Uterus (tissue), 4 donors: ENCODE results near the gene SECISBP2L. TPM values are rescaled to one million over a fixed set of nuclear protein-coding genes. Genes with fewer than 3 reads are reported as not detected.

Experiments used
- DNase-seq, 2 donors: peaks; one replicate each; pipeline ENCODE4 v3.0.0-alpha.2; 2019 to 2020
- H3K27ac ChIP-seq, 2 donors: fragments of 200-600 bp; sonication (generic); 1 replicate in 1 of 2; 2 replicates in 1 of 2; pipeline ENCODE4 v1.5.1; 2016 to 2018
- H3K27me3 ChIP-seq, 2 donors: fragments of 200-600 bp; sonication (generic); one replicate each; pipeline ENCODE4 v1.5.1; 2018 to 2019; ENCODE audit warnings: control low read depth in 1 of 2
- H3K36me3 ChIP-seq, 2 donors: fragments of 200-600 bp; sonication (generic); one replicate each; pipeline ENCODE4 v1.5.1; 2019; ENCODE audit warnings: control low read depth in 1 of 2
- H3K4me1 ChIP-seq, 2 donors: fragments of 200-600 bp; sonication (generic); one replicate each; pipeline ENCODE4 v1.5.1; 2018 to 2019; ENCODE audit warnings: control low read depth in 1 of 2
- H3K4me3 ChIP-seq, 2 donors: fragments of 200-600 bp; sonication (generic); 1 replicate in 1 of 2; 2 replicates in 1 of 2; pipeline ENCODE4 v1.5.1; 2018 to 2019; ENCODE audit warnings: mild to moderate bottlenecking in 1 of 2
- H3K9me3 ChIP-seq, 2 donors: fragments of 200-600 bp; sonication (generic); one replicate each; pipeline ENCODE4 v1.5.1; 2019; ENCODE audit warnings: control low read depth in 1 of 2
- POLR2A ChIP-seq, 2 donors: fragments of 450-650 bp; IDR thresholded peaks; one replicate each; pipeline ENCODE4 v1.6.1; 2016; ENCODE audit warnings: antibody characterized with exemption in 2 of 2, mild to moderate bottlenecking in 1 of 2, moderate library complexity in 1 of 2
- intact Hi-C: fragments of 100-400 bp; cut with DNase I; formaldehyde crosslinking; loops from one replicate; pipeline ENCODE4 v1.15.1; 2023; ENCODE audit warnings: low total_unique reads
- total RNA-seq, 4 donors: library from RNA; depleted of rRNA in 3 of 4; stranded (reverse); fragments of >200 nt in 3 of 4; gene quantifications; one replicate each; pipeline versions ENCODE4 v1.1.0 to v1.2.4, GENCODE V29; 2014 to 2023
- TF ChIP-seq, protein P1 (sequence below), 4 experiments: fragments of 200-600 bp in 2 of 4; fragments of 450-650 bp in 2 of 4; sonication (generic) in 2 of 4; IDR thresholded peaks; one replicate each; pipeline ENCODE4 v1.5.1; 2016 to 2019; ENCODE audit warnings: antibody characterized with exemption in 4 of 4, mild to moderate bottlenecking in 2 of 4, moderate library complexity in 1 of 4
- donor health status: DM: yes; HTN: yes; CAD: no.

Gene SECISBP2L
- total RNA-seq, 4 donors from 2014 or later = 24.8 to 73.9 (median 47.6) TPM

- intact Hi-C loops = no loop called here
- no peaks in the 10 kb centered on the region for H3K27me3 ChIP-seq
- H3K4me3 ChIP-seq = no peak overlapping the region
- no peak overlapping the region for H3K27ac ChIP-seq
- H3K4me1 ChIP-seq = peaks cover 0 to 31% of the 10 kb centered on the region in 2 donors
- TF ChIP-seq, protein P1, sequence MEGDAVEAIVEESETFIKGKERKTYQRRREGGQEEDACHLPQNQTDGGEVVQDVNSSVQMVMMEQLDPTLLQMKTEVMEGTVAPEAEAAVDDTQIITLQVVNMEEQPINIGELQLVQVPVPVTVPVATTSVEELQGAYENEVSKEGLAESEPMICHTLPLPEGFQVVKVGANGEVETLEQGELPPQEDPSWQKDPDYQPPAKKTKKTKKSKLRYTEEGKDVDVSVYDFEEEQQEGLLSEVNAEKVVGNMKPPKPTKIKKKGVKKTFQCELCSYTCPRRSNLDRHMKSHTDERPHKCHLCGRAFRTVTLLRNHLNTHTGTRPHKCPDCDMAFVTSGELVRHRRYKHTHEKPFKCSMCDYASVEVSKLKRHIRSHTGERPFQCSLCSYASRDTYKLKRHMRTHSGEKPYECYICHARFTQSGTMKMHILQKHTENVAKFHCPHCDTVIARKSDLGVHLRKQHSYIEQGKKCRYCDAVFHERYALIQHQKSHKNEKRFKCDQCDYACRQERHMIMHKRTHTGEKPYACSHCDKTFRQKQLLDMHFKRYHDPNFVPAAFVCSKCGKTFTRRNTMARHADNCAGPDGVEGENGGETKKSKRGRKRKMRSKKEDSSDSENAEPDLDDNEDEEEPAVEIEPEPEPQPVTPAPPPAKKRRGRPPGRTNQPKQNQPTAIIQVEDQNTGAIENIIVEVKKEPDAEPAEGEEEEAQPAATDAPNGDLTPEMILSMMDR (IDR thresholded peaks at IDR 0.05) = no peak
- no peak for TF ChIP-seq POLR2A (IDR thresholded peaks at IDR 0.05)
- no peaks in the 10 kb centered on the region for H3K9me3 ChIP-seq
- no peaks in the 10 kb centered on the region for H3K36me3 ChIP-seq
- DNase-seq = no peak
Measured at GRCh38 chr15:49038382-49038781, 7.9 kb downstream of the SECISBP2L start.

- no peak for TF ChIP-seq POLR2A (IDR thresholded peaks at IDR 0.05)
- TF ChIP-seq, protein P1 (IDR thresholded peaks at IDR 0.05) = no peak
- H3K4me3 ChIP-seq = no peak overlapping the region
- no peaks in the 10 kb centered on the region for H3K36me3 ChIP-seq
- H3K27me3 ChIP-seq = no peaks in the 10 kb centered on the region
- no peaks in the 10 kb centered on the region for H3K9me3 ChIP-seq
- no peak overlapping the region for H3K27ac ChIP-seq
- H3K4me1 ChIP-seq = peaks cover 0 to 29% of the 10 kb centered on the region in 2 donors
- no peak for DNase-seq
- intact Hi-C loops = no loop called here
Measured at GRCh38 chr15:49037546-49037940, 8.7 kb downstream of the SECISBP2L start.

DNA sequence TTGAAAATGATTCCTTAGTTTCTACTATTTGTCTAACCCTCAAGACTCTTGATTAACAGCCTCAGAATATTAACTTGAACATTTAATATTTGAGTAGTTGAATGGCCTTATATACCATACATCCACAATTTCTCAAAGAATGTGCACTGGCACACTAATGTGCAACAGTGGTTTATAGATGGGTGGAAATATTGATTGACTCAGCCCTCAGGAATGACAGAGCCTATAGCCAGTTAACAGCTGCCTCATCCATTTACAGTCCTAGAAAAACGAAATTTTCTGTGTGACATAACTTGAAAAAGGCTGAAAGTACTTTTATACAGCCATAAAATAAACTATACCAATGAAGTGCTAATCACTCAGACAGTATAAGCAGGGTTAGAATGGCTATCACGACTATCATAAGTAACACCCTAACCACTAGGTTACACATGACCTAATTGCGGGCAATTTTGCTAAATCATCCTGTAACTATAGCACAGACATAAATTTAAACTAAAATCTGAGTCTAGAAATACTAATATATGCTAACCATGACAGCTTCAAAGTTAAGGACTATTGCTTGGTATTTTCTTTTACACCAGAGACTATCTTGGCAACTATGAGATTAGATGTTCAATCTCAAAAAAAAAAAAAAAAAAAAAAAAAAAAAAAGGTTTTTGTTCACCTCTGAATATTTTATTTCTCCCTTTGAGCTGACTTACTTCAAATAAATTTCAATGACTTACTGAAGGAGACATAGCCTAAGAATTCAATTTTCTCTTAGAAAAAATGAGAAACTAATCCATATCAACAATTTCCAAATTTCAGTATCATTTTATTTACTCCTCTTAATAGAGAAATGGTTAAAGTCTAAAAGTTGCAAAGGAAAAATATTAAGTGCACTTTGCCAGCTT lies 9.3 kb downstream of the SECISBP2L start:
- H3K9me3 ChIP-seq = no peaks in the 10 kb centered on the region
- intact Hi-C loops = no loop called here
- H3K27ac ChIP-seq = no peak overlapping the region
- H3K36me3 ChIP-seq = no peaks in the 10 kb centered on the region
- no peak overlapping the region for H3K4me3 ChIP-seq
- no peaks in the 10 kb centered on the region for H3K27me3 ChIP-seq
- TF ChIP-seq POLR2A (IDR thresholded peaks at IDR 0.05) = no peak
- TF ChIP-seq, protein P1 (IDR thresholded peaks at IDR 0.05) = no peak
- peaks cover 0 to 22% of the 10 kb centered on the region in 2 donors for H3K4me1 ChIP-seq
- DNase-seq = no peak

DNA sequence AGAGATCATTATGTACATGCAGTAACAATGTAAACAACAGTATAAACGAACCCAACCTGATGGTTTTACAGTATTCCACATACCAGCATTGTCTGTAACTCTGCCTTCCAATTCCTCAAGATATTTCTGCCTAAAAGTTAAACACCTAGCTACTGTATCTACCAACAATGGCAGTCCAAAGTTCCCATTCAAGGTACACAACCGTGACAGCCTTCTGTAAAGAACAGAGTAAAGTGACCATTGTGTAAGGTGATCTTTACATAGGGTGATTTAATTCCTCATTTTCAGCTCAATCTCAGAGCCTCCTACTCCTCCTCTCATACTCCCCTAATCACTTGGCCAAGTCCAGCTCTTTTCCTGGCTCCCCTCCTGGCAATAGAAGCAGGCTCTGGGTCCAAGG lies 10.4 kb downstream of the SECISBP2L start:
- Histone ChIP-seq H3K27ac (no peak overlapping the region), H3K36me3 (no peaks in the 10 kb centered on the region), H3K4me1 (peaks cover 0 to 13% of the 10 kb centered on the region in 2 donors), H3K4me3 (no peak overlapping the region), H3K27me3 (no peaks in the 10 kb centered on the region), H3K9me3 (no peaks in the 10 kb centered on the region)
- TF ChIP-seq, protein P1 (IDR thresholded peaks at IDR 0.05) = no peak
- no peak for TF ChIP-seq POLR2A (IDR thresholded peaks at IDR 0.05)
- intact Hi-C loops = no loop called here
- DNase-seq = no peak

- H3K36me3 ChIP-seq = no peaks in the 10 kb centered on the region
- H3K4me3 ChIP-seq = no peak overlapping the region
- TF ChIP-seq, protein P1 (IDR thresholded peaks at IDR 0.05) = no peak
- TF ChIP-seq POLR2A (IDR thresholded peaks at IDR 0.05) = no peak
- H3K9me3 ChIP-seq = no peaks in the 10 kb centered on the region
- no peak for DNase-seq
- H3K4me1 ChIP-seq = peaks cover 0 to 12% of the 10 kb centered on the region in 2 donors
- no peak overlapping the region for H3K27ac ChIP-seq
- intact Hi-C loops = no loop called here
- no peaks in the 10 kb centered on the region for H3K27me3 ChIP-seq
Measured at GRCh38 chr15:49032601-49033145, 13.6 kb downstream of the SECISBP2L start.
